DOHH2 (cell line): ENCODE results near the gene AGAP2.

Experiments
- H3F3A ChIP-seq: fragments of 200-600 bp; sonication (generic), shearing (Covaris generic); 2 replicates; pipeline ENCODE4 v1.6.0; 2016; ENCODE audit warnings: antibody characterized with exemption, mild to moderate bottlenecking; ENCODE audit not compliant: control insufficient read depth, insufficient read depth
- H3K27ac ChIP-seq: fragments of 200-600 bp; sonication (generic); 2 replicates; pipeline ENCODE4 v1.5.1; 2014; ENCODE audit warnings: low read depth, mild to moderate bottlenecking, low read length, moderate library complexity
- H3K27me3 ChIP-seq: fragments of 200-600 bp; sonication (generic); 2 replicates; pipeline ENCODE4 v1.6.1; 2014; ENCODE audit warnings: mild to moderate bottlenecking, low read length, mixed read lengths; ENCODE audit not compliant: control insufficient read depth
- H3K36me3 ChIP-seq: fragments of 200-600 bp; sonication (generic); 2 replicates; pipeline ENCODE4 v1.6.1; 2014; ENCODE audit warnings: mild to moderate bottlenecking, low read length, moderate library complexity, mixed read lengths; ENCODE audit not compliant: control insufficient read depth
- H3K4me1 ChIP-seq: fragments of 200-600 bp; sonication (generic); 2 replicates; pipeline ENCODE4 v1.6.1; 2014; ENCODE audit warnings: mild to moderate bottlenecking, low read length, mixed read lengths; ENCODE audit not compliant: control insufficient read depth
- H3K4me2 ChIP-seq: fragments of 200-600 bp; sonication (generic); 2 replicates; pipeline ENCODE4 v1.6.0; 2014; ENCODE audit warnings: mild to moderate bottlenecking, low read length, moderate library complexity
- H3K4me3 ChIP-seq: fragments of 200-600 bp; sonication (generic); 2 replicates; pipeline ENCODE4 v1.5.1; 2014; ENCODE audit warnings: mild to moderate bottlenecking, low read length, mixed read lengths
- H3K79me2 ChIP-seq: fragments of 200-600 bp; sonication (generic); 2 replicates; pipeline ENCODE4 v1.6.1; 2014; ENCODE audit warnings: mild to moderate bottlenecking, low read length, mixed read lengths; ENCODE audit not compliant: control insufficient read depth
- H3K9me2 ChIP-seq: fragments of 200-600 bp; sonication (generic); replicated peaks from 2 replicates; pipeline ENCODE4 v1.6.1; 2014; ENCODE audit warnings: mild to moderate bottlenecking, low read length, mixed read lengths; ENCODE audit not compliant: control insufficient read depth
- H3K9me3 ChIP-seq: fragments of 200-600 bp; sonication (generic); 2 replicates; pipeline ENCODE4 v1.6.1; 2014; ENCODE audit warnings: antibody characterized with exemption, low read length, mixed read lengths; ENCODE audit not compliant: control insufficient read depth, insufficient read depth
- H4K20me1 ChIP-seq: fragments of 200-600 bp; sonication (generic); 2 replicates; pipeline ENCODE4 v1.6.0; 2014; ENCODE audit warnings: low read depth, mild to moderate bottlenecking, antibody characterized with exemption, low read length, moderate library complexity; ENCODE audit not compliant: control insufficient read depth, insufficient read depth
- CTCF ChIP-seq: fragments of 200-600 bp; sonication (generic); IDR thresholded peaks from one replicate; pipeline ENCODE4 v1.5.1; 2014; ENCODE audit warnings: antibody characterized with exemption, mild to moderate bottlenecking, low read depth, low read length; ENCODE audit not compliant: poor library complexity, severe bottlenecking
- EZH2phosphoT487 ChIP-seq: fragments of 200-600 bp; sonication (generic); IDR thresholded peaks from 2 replicates; pipeline ENCODE4 v1.6.1; 2017; ENCODE audit warnings: borderline replicate concordance, mild to moderate bottlenecking, antibody characterized with exemption, low read length, moderate library complexity, mixed read lengths

The AGAP2 gene

GRCh38 chr12:57727758-57728395 is 10.7 kb downstream of the AGAP2 start:
- TF ChIP-seq EZH2phosphoT487 (no peak), CTCF (no peak)
- Histone ChIP-seq H3K27ac (no peak overlapping the region), H3K9me2 (no peaks in the 10 kb centered on the region), H3K4me1 (peaks cover 15% of the 10 kb centered on the region), H3K36me3 (peaks cover 40% of the 10 kb centered on the region), H3F3A (peaks cover 8% of the 10 kb centered on the region; the same call in 1 of the 2 replicates), H3K27me3 (no peaks in the 10 kb centered on the region), H3K4me2 (no peak overlapping the region), H4K20me1 (no peaks in the 10 kb centered on the region), H3K9me3 (no peaks in the 10 kb centered on the region), H3K4me3 (no peak overlapping the region), H3K79me2 (no peaks in the 10 kb centered on the region)

GRCh38 chr12:57726884-57727757 is 11.4 kb downstream of the AGAP2 start:
- H3K9me3 ChIP-seq, result no peaks in the 10 kb centered on the region
- peaks cover 15% of the 10 kb centered on the region for H3K4me1 ChIP-seq
- H3K79me2 ChIP-seq, result no peaks in the 10 kb centered on the region
- no peak overlapping the region for H3K27ac ChIP-seq
- H3F3A ChIP-seq, result peaks cover 11% of the 10 kb centered on the region; the same call in 1 of the 2 replicates
- no peak overlapping the region for H3K4me2 ChIP-seq
- H3K36me3 ChIP-seq, result peaks cover 35% of the 10 kb centered on the region
- no peak for TF ChIP-seq EZH2phosphoT487
- no peak for TF ChIP-seq CTCF
- H3K4me3 ChIP-seq, result no peak overlapping the region
- no peaks in the 10 kb centered on the region for H3K27me3 ChIP-seq
- H4K20me1 ChIP-seq, result no peaks in the 10 kb centered on the region
- H3K9me2 ChIP-seq, result no peaks in the 10 kb centered on the region

- Histone ChIP-seq H3K79me2 (no peaks in the 10 kb centered on the region), H3F3A (peaks cover 11% of the 10 kb centered on the region; the same call in 1 of the 2 replicates), H3K4me3 (no peak overlapping the region), H3K9me3 (no peaks in the 10 kb centered on the region), H3K36me3 (peaks cover 34% of the 10 kb centered on the region), H3K9me2 (no peaks in the 10 kb centered on the region), H3K27ac (no peak overlapping the region), H3K4me1 (peaks cover 15% of the 10 kb centered on the region), H4K20me1 (no peaks in the 10 kb centered on the region), H3K27me3 (no peaks in the 10 kb centered on the region), H3K4me2 (no peak overlapping the region)
- TF ChIP-seq CTCF (peak; percentile 44), EZH2phosphoT487 (no peak)
Measured at GRCh38 chr12:57726151-57726883, 12.2 kb downstream of the AGAP2 start.
